ENCODE measurements around the gene COG6. TPM values are rescaled to one million over a fixed set of nuclear protein-coding genes. Genes with fewer than 3 reads are reported as not detected.
A peak's percentile ranks its signal among the peaks of the same experiment; 100 is the strongest.

The COG6 gene
- total RNA-seq, 6 experiments from 2014 or later: 8.6 to 15.2 (median 12.2) TPM

GRCh38 chr13:39616087-39616694, 39.3 kb upstream of the COG6 start:
- Histone ChIP-seq H3K4me3 (no peak overlapping the region), H3K27ac (no peak overlapping the region), H3K36me3 (no peaks in the 10 kb centered on the region), H3K4me1 (no peaks in the 10 kb centered on the region), H3K27me3 (no peaks in the 10 kb centered on the region), H3K9me3 (no peaks in the 10 kb centered on the region)
- intact Hi-C loops (cut with DNase I): no loop called here
- ATAC-seq (peak; percentile 91 to 96 (median 94)), DNase-seq (peak in 1 of 3 donors; percentile 51)
- TF ChIP-seq CTCF (IDR thresholded peaks at IDR 0.05) (peak; percentile 64 to 88 (median 88)), POLR2A (IDR thresholded peaks at IDR 0.05) (no peak)
- 13% methylated on average over 10 of the region's 10 CpGs for WGBS (ENCODE audit: insufficient coverage, low coverage, low lambda C conversion rate, missing lambda C conversion rate)

GRCh38 chr13:39618561-39618960, 36.9 kb upstream of the COG6 start:
- no peak overlapping the region for H3K4me3 ChIP-seq
- no peaks in the 10 kb centered on the region for H3K36me3 ChIP-seq
- intact Hi-C loops (cut with DNase I): no loop called here
- H3K27me3 ChIP-seq: no peaks in the 10 kb centered on the region
- no peak for DNase-seq
- no peak for TF ChIP-seq CTCF (IDR thresholded peaks at IDR 0.05)
- no peak for TF ChIP-seq POLR2A (IDR thresholded peaks at IDR 0.05)
- no peak overlapping the region for H3K27ac ChIP-seq
- H3K4me1 ChIP-seq: no peaks in the 10 kb centered on the region
- no peaks in the 10 kb centered on the region for H3K9me3 ChIP-seq
- ATAC-seq: no peak
- WGBS (ENCODE audit: insufficient coverage, low coverage, low lambda C conversion rate, missing lambda C conversion rate): 36% methylated on average over 1 of the region's 1 CpG

- Histone ChIP-seq H3K36me3 (no peaks in the 10 kb centered on the region), H3K27ac (no peak overlapping the region), H3K27me3 (no peaks in the 10 kb centered on the region), H3K4me1 (no peaks in the 10 kb centered on the region), H3K9me3 (no peaks in the 10 kb centered on the region), H3K4me3 (no peak overlapping the region)
- DNase-seq (no peak), ATAC-seq (no peak)
- TF ChIP-seq POLR2A (IDR thresholded peaks at IDR 0.05) (no peak), CTCF (IDR thresholded peaks at IDR 0.05) (no peak)
- intact Hi-C loops (cut with DNase I): no loop called here
- 69% methylated on average over 1 of the region's 1 CpG for WGBS (ENCODE audit: insufficient coverage, low coverage, low lambda C conversion rate, missing lambda C conversion rate)
These were observed 32.0 kb upstream of the COG6 start for GRCh38 chr13:39623466-39623865.

- no peak overlapping the region for H3K27ac ChIP-seq
- H3K9me3 ChIP-seq: no peaks in the 10 kb centered on the region
- 80% methylated on average over 1 of the region's 1 CpG for WGBS (ENCODE audit: insufficient coverage, low coverage, low lambda C conversion rate, missing lambda C conversion rate)
- no peak for ATAC-seq
- no peaks in the 10 kb centered on the region for H3K4me1 ChIP-seq
- intact Hi-C loops (cut with DNase I): no loop called here
- TF ChIP-seq CTCF (IDR thresholded peaks at IDR 0.05): no peak
- TF ChIP-seq POLR2A (IDR thresholded peaks at IDR 0.05): no peak
- DNase-seq: no peak
- H3K4me3 ChIP-seq: no peak overlapping the region
- H3K27me3 ChIP-seq: no peaks in the 10 kb centered on the region
- no peaks in the 10 kb centered on the region for H3K36me3 ChIP-seq
These were observed 24.2 kb upstream of the COG6 start for GRCh38 chr13:39631307-39631706.

- ATAC-seq (no peak), DNase-seq (no peak)
- intact Hi-C loops (cut with DNase I): no loop called here
- H3K36me3 ChIP-seq: no peaks in the 10 kb centered on the region
- no peak overlapping the region for H3K4me3 ChIP-seq
- TF ChIP-seq CTCF (IDR thresholded peaks at IDR 0.05) (no peak), POLR2A (IDR thresholded peaks at IDR 0.05) (no peak)
- H3K4me1 ChIP-seq: no peaks in the 10 kb centered on the region
- no peak overlapping the region for H3K27ac ChIP-seq
- H3K27me3 ChIP-seq: no peaks in the 10 kb centered on the region
- no peaks in the 10 kb centered on the region for H3K9me3 ChIP-seq
These were observed 22.5 kb upstream of the COG6 start for GRCh38 chr13:39632994-39633393.
